HepG2 (cell line): ENCODE data around the gene ST3GAL4. TPM values are rescaled to one million over a fixed set of nuclear protein-coding genes. Genes with fewer than 3 reads are reported as not detected.

Source experiments
- ATAC-seq: fragments of 200-7000 bp; cut with Tn5 transposase; 3 replicates; pipeline ENCODE4 v1.9.1; 2020; ENCODE audit warnings: mild to moderate bottlenecking, moderate library complexity
- BruUV-seq: library from RNA; stranded (reverse); fragments of 400-500 nt; replicated peaks from 2 replicates; lab custom pipeline; 2021; lab: Mats Ljungman, UMichigan
- CTCF ChIA-PET: fragments of 300-600 bp; formaldehyde crosslinking; extraction: SDS; loops from one replicate; lab custom pipeline; 2021; ENCODE audit warnings: low total read pairs, inconsistent platforms, low intra/inter-chr PET ratio; lab: Yijun Ruan, JAX
- POLR2A ChIA-PET: fragments of 350-600 bp; sonication (Branson Sonifier 250); formaldehyde crosslinking; loops from one replicate; lab custom pipeline; 2020; ENCODE audit warnings: antibody characterized with exemption, inconsistent platforms; lab: Yijun Ruan, JAX
- DNase-seq: peaks from one replicate; pipeline ENCODE4 v3.0.0-alpha.2; 2015; ENCODE audit warnings: low spot score
- FAIRE-seq: peaks from 3 replicates; lab custom pipeline; 2011; peaks lifted over from hg19 to GRCh38; lab: Jason Lieb, UNC
- H2AFZ ChIP-seq: one replicate; pipeline ENCODE4 v1.6.1; 2011; ENCODE audit warnings: low read length, inconsistent platforms
- H3K27ac ChIP-seq: fragments of 300-600 bp; 3 replicates; pipeline ENCODE4 v1.8.0; 2011; ENCODE audit warnings: mixed run types, mild to moderate bottlenecking, mixed read lengths, low read length, inconsistent platforms; ENCODE audit not compliant: insufficient read depth; ENCODE audit errors: extremely low read length
- H3K27me3 ChIP-seq, 2 experiments: fragments of 200-600 bp in 1 of 2; 2 replicates in 1 of 2; 3 replicates in 1 of 2; pipeline versions ENCODE4 v1.6.0 to v1.8.0; 2011; ENCODE audit warnings: low read length in 2 of 2, mild to moderate bottlenecking in 2 of 2, moderate library complexity in 2 of 2, inconsistent platforms in 1 of 2; ENCODE audit not compliant: insufficient read depth in 2 of 2, control insufficient read depth in 1 of 2
- H3K36me3 ChIP-seq, 2 experiments: fragments of 200-600 bp in 1 of 2; replicated peaks in 1 of 2; 2 replicates in 1 of 2; 3 replicates in 1 of 2; pipeline versions ENCODE4 v1.5.1 to v1.8.0; 2011; ENCODE audit warnings: low read length in 2 of 2, inconsistent platforms in 1 of 2; ENCODE audit not compliant: insufficient read depth in 2 of 2, control insufficient read depth in 1 of 2
- H3K4me1 ChIP-seq: 2 replicates; pipeline ENCODE4 v1.5.1; 2012; ENCODE audit warnings: low read length, inconsistent platforms; ENCODE audit not compliant: insufficient read depth
- H3K4me2 ChIP-seq: 2 replicates; pipeline ENCODE4 v1.6.0; 2011; ENCODE audit warnings: low read depth, low read length, inconsistent platforms
- H3K4me3 ChIP-seq, 3 experiments: fragments of 200-600 bp in 1 of 3; sonication (generic), shearing (Covaris generic) in 1 of 3; replicated peaks in 1 of 3; 2 replicates each; pipeline ENCODE4 v1.5.1; 2011 to 2016; ENCODE audit warnings: low read length in 3 of 3, inconsistent platforms in 2 of 3, low read depth in 2 of 3, mild to moderate bottlenecking in 2 of 3, control low read depth in 1 of 3, mixed read lengths in 1 of 3; ENCODE audit not compliant: insufficient read depth in 1 of 3
- H3K79me2 ChIP-seq: one replicate; pipeline ENCODE4 v1.6.1; 2011; ENCODE audit warnings: low read length, inconsistent platforms; ENCODE audit not compliant: insufficient read depth
- H3K9ac ChIP-seq: 2 replicates; pipeline ENCODE4 v1.6.0; 2011; ENCODE audit warnings: mild to moderate bottlenecking, low read depth, low read length, inconsistent platforms; ENCODE audit not compliant: insufficient read depth
- H3K9me3 ChIP-seq: 2 replicates; pipeline ENCODE4 v1.5.1; 2012; ENCODE audit warnings: mild to moderate bottlenecking, low read length
- H4K20me1 ChIP-seq: 2 replicates; pipeline ENCODE4 v1.6.0; 2011; ENCODE audit warnings: inconsistent platforms, mild to moderate bottlenecking, low read length, moderate library complexity; ENCODE audit not compliant: insufficient read depth
- FOXJ3 ChIP-seq: sonication (generic); formaldehyde crosslinking; IDR thresholded peaks from 2 replicates; pipeline ENCODE4 v1.4.0; 2020; ENCODE audit warnings: missing genetic modification reagents, mild to moderate bottlenecking, borderline replicate concordance
- HDAC6 ChIP-seq: fragments of 200-600 bp; sonication (generic); IDR thresholded peaks from 2 replicates; pipeline ENCODE4 v1.7.0; 2017; ENCODE audit warnings: mild to moderate bottlenecking, antibody characterized with exemption, low read length, low read depth
- HOXA7 ChIP-seq: sonication (generic); formaldehyde crosslinking; IDR thresholded peaks from 2 replicates; pipeline ENCODE4 v1.8.1; 2022; ENCODE audit warnings: mild to moderate bottlenecking, missing genetic modification reagents, moderate library complexity
- MZF1 ChIP-seq: sonication (generic); formaldehyde crosslinking; IDR thresholded peaks from 2 replicates; pipeline ENCODE4 v1.8.1; 2023; ENCODE audit warnings: mild to moderate bottlenecking, missing genetic modification reagents, borderline replicate concordance
- NR2C2 ChIP-seq: sonication (generic); formaldehyde crosslinking; IDR thresholded peaks from 2 replicates; pipeline ENCODE4 v1.4.0; 2020; ENCODE audit warnings: missing genetic modification reagents, mild to moderate bottlenecking, moderate library complexity, borderline replicate concordance
- NR3C1 ChIP-seq: sonication (generic); formaldehyde crosslinking; IDR thresholded peaks from 2 replicates; pipeline ENCODE4 v1.4.0; 2020; ENCODE audit warnings: missing genetic modification reagents
- RBM22 ChIP-seq: fragments of 200-400 bp; formaldehyde crosslinking; optimal IDR thresholded peaks from 2 replicates; pipeline ENCODE3; 2017; ENCODE audit warnings: mild to moderate bottlenecking, low read length, moderate library complexity
- RFX3 ChIP-seq: IDR thresholded peaks from 2 replicates; pipeline ENCODE4 v1.6.1; 2016; ENCODE audit warnings: missing biosample characterization, missing genetic modification reagents
- SAFB2 ChIP-seq: sonication (generic); formaldehyde crosslinking; IDR thresholded peaks from 2 replicates; pipeline ENCODE4 v1.5.1; 2020; ENCODE audit warnings: missing genetic modification reagents, low read depth, mild to moderate bottlenecking, borderline replicate concordance
- TSC22D2 ChIP-seq: sonication (generic); formaldehyde crosslinking; IDR thresholded peaks from 2 replicates; pipeline ENCODE4 v1.5.1; 2020; ENCODE audit warnings: missing genetic modification reagents, mild to moderate bottlenecking, borderline replicate concordance
- ZBTB38 ChIP-seq: sonication (generic); formaldehyde crosslinking; IDR thresholded peaks from 2 replicates; pipeline ENCODE4 v1.5.1; 2020; ENCODE audit warnings: mild to moderate bottlenecking, missing genetic modification reagents
- ZFX ChIP-seq: sonication (generic); formaldehyde crosslinking; IDR thresholded peaks from 2 replicates; pipeline ENCODE4 v1.4.0; 2020; ENCODE audit warnings: mild to moderate bottlenecking, low read depth, missing genetic modification reagents, moderate library complexity
- ZNF235 ChIP-seq: sonication (generic); formaldehyde crosslinking; IDR thresholded peaks from 2 replicates; pipeline ENCODE4 v1.8.1; 2023; ENCODE audit warnings: mild to moderate bottlenecking, missing genetic modification reagents, borderline replicate concordance
- ZNF709 ChIP-seq: sonication (generic); formaldehyde crosslinking; IDR thresholded peaks from 2 replicates; pipeline ENCODE4 v1.5.0; 2020; ENCODE audit warnings: mild to moderate bottlenecking, missing genetic modification reagents
- ZNF83 ChIP-seq: sonication (generic); formaldehyde crosslinking; IDR thresholded peaks from 2 replicates; pipeline ENCODE4 v1.4.0; 2020; ENCODE audit warnings: missing genetic modification reagents, mild to moderate bottlenecking, borderline replicate concordance
- ZSCAN30 ChIP-seq: sonication (generic); formaldehyde crosslinking; IDR thresholded peaks from 2 replicates; pipeline ENCODE4 v1.5.0; 2020; ENCODE audit warnings: mild to moderate bottlenecking, missing genetic modification reagents
- WGBS: methylation state at CpG from one replicate; pipeline ENCODE4 v1.1.6; 2017; ENCODE audit warnings: low lambda C conversion rate; 5-methylcytosine and 5-hydroxymethylcytosine counted together
- in situ Hi-C: cut with HindIII; loops from 2 replicates; pipeline ENCODE4 v1.10.0; 2017; ENCODE audit warnings: low pct_unique_long_range_greater_than_20kb; ENCODE audit not compliant: extremely low pct_ligation_motif_present
- intact Hi-C: fragments of 100-400 bp; cut with micrococcal nuclease; formaldehyde crosslinking; loops from one replicate; pipeline ENCODE4 v1.10.0; 2022; ENCODE audit not compliant: unreplicated experiment
- polyA plus RNA-seq, 8 experiments: library from polyadenylated mRNA; depleted of rRNA in 3 of 8; stranded (reverse) in 7 of 8; unstranded in 1 of 8; fragments of >200 nt; fragmentation: Illumina TruSeq in 4 of 8; extraction: Trizol in 4 of 8; gene quantifications; 2 replicates each; pipeline versions ENCODE4 v1.2.1 to v1.2.3, GENCODE V29; 2011 to 2016; ENCODE audit warnings: low read depth in 4 of 8, missing spikeins in 1 of 8, mixed read lengths in 1 of 8; ENCODE audit not compliant: insufficient read depth in 1 of 8
- total RNA-seq, 5 experiments: library from RNA; depleted of rRNA; stranded (reverse); fragments of >200 nt; fragmentation: Illumina TruSeq; extraction: Trizol; gene quantifications; 2 replicates each; pipeline ENCODE4 v1.2.3, GENCODE V29; 2016; ENCODE audit warnings: low read depth in 1 of 5
- TF ChIP-seq, protein P1 (sequence below): sonication (generic); formaldehyde crosslinking; IDR thresholded peaks from 2 replicates; pipeline ENCODE4 v1.5.0; 2020; ENCODE audit warnings: mild to moderate bottlenecking, missing genetic modification reagents, moderate library complexity
- TF ChIP-seq, protein P2 (sequence below): sonication (generic); formaldehyde crosslinking; IDR thresholded peaks from 2 replicates; pipeline ENCODE4 v1.4.0; 2020; ENCODE audit warnings: mild to moderate bottlenecking, missing genetic modification reagents, borderline replicate concordance
- TF ChIP-seq, protein P3 (sequence below): sonication (generic); formaldehyde crosslinking; IDR thresholded peaks from 2 replicates; pipeline ENCODE4 v1.5.0; 2020; ENCODE audit warnings: missing genetic modification reagents

The ST3GAL4 gene
- total and polyA plus RNA-seq, 2 of the 13 experiments (the other 11 are each of a cell fraction or from before 2014, with no cell fraction given), result 9.1 to 13.3 TPM

DNA sequence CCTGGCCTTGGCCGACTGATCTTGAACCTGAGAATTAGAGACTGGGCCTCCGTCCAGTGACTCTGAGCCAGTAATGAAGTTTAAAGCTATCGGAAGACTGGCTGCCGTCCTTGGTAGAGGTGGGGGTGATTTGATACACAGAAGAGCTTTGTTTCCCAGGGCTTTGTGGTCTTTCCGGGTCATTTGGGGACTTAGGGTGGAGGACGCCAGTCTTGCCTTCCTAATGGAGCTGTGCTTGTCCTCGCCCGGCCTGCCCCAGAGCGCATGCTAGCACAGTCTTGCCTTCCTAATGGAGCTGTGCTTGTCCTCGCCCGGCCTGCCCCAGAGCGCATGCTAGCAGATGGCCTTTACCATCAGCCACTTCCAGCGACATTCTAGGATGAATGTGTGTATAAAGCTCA lies 65.8 kb downstream of the ST3GAL4 start:
- no peak overlapping the region for H3K27ac ChIP-seq
- H2AFZ ChIP-seq, result no peak overlapping the region
- no peaks in the 10 kb centered on the region for H3K79me2 ChIP-seq
- WGBS, result 91% methylated on average over 13 of the region's 13 CpGs
- DNase-seq (no peak), FAIRE-seq (no peak), ATAC-seq (no peak)
- peaks cover 19% of the 10 kb centered on the region for H3K4me1 ChIP-seq
- no peaks in the 10 kb centered on the region for H3K36me3 ChIP-seq
- ChIA-PET POLR2A (no interaction called here), CTCF (no interaction called here)
- no peak overlapping the region for H3K4me2 ChIP-seq
- no peaks in the 10 kb centered on the region for H3K27me3 ChIP-seq
- H4K20me1 ChIP-seq, result no peaks in the 10 kb centered on the region
- H3K4me3 ChIP-seq, result no peak overlapping the region
- H3K9me3 ChIP-seq, result no peaks in the 10 kb centered on the region
- no peak for TF ChIP-seq ZBTB38
- no peak for TF ChIP-seq HDAC6
- TF ChIP-seq ZNF235 (CRISPR knock-in tag), result no peak
- no peak for TF ChIP-seq TSC22D2 (CRISPR knock-in tag)
- no peak for TF ChIP-seq RFX3 (CRISPR knock-in tag)
- TF ChIP-seq RBM22, result no peak
- no peak for TF ChIP-seq FOXJ3 (CRISPR knock-in tag)
- no peak for TF ChIP-seq NR3C1 (CRISPR knock-in tag)
- TF ChIP-seq, protein P1, sequence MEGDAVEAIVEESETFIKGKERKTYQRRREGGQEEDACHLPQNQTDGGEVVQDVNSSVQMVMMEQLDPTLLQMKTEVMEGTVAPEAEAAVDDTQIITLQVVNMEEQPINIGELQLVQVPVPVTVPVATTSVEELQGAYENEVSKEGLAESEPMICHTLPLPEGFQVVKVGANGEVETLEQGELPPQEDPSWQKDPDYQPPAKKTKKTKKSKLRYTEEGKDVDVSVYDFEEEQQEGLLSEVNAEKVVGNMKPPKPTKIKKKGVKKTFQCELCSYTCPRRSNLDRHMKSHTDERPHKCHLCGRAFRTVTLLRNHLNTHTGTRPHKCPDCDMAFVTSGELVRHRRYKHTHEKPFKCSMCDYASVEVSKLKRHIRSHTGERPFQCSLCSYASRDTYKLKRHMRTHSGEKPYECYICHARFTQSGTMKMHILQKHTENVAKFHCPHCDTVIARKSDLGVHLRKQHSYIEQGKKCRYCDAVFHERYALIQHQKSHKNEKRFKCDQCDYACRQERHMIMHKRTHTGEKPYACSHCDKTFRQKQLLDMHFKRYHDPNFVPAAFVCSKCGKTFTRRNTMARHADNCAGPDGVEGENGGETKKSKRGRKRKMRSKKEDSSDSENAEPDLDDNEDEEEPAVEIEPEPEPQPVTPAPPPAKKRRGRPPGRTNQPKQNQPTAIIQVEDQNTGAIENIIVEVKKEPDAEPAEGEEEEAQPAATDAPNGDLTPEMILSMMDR, result no peak
- no peak for TF ChIP-seq MZF1
- TF ChIP-seq, protein P2, sequence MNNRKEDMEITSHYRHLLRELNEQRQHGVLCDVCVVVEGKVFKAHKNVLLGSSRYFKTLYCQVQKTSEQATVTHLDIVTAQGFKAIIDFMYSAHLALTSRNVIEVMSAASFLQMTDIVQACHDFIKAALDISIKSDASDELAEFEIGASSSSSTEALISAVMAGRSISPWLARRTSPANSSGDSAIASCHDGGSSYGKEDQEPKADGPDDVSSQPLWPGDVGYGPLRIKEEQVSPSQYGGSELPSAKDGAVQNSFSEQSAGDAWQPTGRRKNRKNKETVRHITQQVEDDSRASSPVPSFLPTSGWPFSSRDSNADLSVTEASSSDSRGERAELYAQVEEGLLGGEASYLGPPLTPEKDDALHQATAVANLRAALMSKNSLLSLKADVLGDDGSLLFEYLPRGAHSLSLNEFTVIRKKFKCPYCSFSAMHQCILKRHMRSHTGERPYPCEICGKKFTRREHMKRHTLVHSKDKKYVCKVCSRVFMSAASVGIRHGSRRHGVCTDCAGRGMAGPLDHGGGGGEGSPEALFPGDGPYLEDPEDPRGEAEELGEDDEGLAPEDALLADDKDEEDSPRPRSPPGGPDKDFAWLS (CRISPR knock-in tag), result no peak
- TF ChIP-seq, protein P3, sequence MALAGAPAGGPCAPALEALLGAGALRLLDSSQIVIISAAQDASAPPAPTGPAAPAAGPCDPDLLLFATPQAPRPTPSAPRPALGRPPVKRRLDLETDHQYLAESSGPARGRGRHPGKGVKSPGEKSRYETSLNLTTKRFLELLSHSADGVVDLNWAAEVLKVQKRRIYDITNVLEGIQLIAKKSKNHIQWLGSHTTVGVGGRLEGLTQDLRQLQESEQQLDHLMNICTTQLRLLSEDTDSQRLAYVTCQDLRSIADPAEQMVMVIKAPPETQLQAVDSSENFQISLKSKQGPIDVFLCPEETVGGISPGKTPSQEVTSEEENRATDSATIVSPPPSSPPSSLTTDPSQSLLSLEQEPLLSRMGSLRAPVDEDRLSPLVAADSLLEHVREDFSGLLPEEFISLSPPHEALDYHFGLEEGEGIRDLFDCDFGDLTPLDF (CRISPR knock-in tag), result no peak
- TF ChIP-seq HOXA7 (CRISPR knock-in tag), result no peak
- no peak for TF ChIP-seq ZNF83
- TF ChIP-seq NR2C2, result no peak
- TF ChIP-seq ZNF709 (CRISPR knock-in tag), result no peak
- TF ChIP-seq ZFX (CRISPR knock-in tag), result no peak
- no peak for TF ChIP-seq ZSCAN30 (CRISPR knock-in tag)
- no peak for TF ChIP-seq SAFB2
- no peak overlapping the region for H3K9ac ChIP-seq
- intact Hi-C loops (no loop called here), in situ Hi-C loops (no loop called here)
- BruUV-seq, result no TSS peak
